Kidney (tissue), 14 donors: Measurements from ENCODE around the gene OR5C1. TPM values are rescaled to one million over a fixed set of nuclear protein-coding genes. Genes with fewer than 3 reads are reported as not detected.

ENCODE experiments used
- DNase-seq, 5 donors: peaks; one replicate each; pipeline ENCODE4 v3.0.0-alpha.2; 2013 to 2020
- FAIRE-seq: peaks from 2 replicates; lab custom pipeline; 2012; peaks lifted over from hg19 to GRCh38; lab: Jason Lieb, UNC
- H3K27ac ChIP-seq, 2 donors: one replicate each; pipeline ENCODE4 v1.7.0; 2013; ENCODE audit warnings: low read depth in 2 of 2, low read length in 2 of 2, inconsistent platforms in 1 of 2
- H3K27me3 ChIP-seq: one replicate; pipeline ENCODE4 v1.7.1; 2013; ENCODE audit warnings: low read length, inconsistent platforms; ENCODE audit not compliant: control insufficient read depth, insufficient read depth
- H3K36me3 ChIP-seq, 3 donors: one replicate each; pipeline versions ENCODE4 v1.7.0 to v1.7.1; 2013; ENCODE audit warnings: low read length in 3 of 3, control low read depth in 1 of 3, inconsistent platforms in 1 of 3; ENCODE audit not compliant: insufficient read depth in 3 of 3, control insufficient read depth in 2 of 3
- H3K4me1 ChIP-seq, 3 donors: one replicate each; pipeline versions ENCODE4 v1.7.0 to v1.7.1; 2013; ENCODE audit warnings: low read length in 3 of 3, inconsistent platforms in 1 of 3, low read depth in 1 of 3; ENCODE audit not compliant: control insufficient read depth in 2 of 3, insufficient read depth in 2 of 3
- H3K4me3 ChIP-seq, 3 donors: one replicate each; pipeline versions ENCODE4 v1.7.0 to v1.8.1; 2013; ENCODE audit warnings: low read length in 3 of 3, control low read depth in 1 of 3, inconsistent platforms in 1 of 3
- H3K9ac ChIP-seq, 3 donors: one replicate each; pipeline versions ENCODE4 v1.7.0 to v1.7.1; 2013; ENCODE audit warnings: low read length in 3 of 3, control low read depth in 1 of 3, inconsistent platforms in 1 of 3
- H3K9me3 ChIP-seq, 3 donors: one replicate each; pipeline versions ENCODE4 v1.7.0 to v1.7.1; 2013; ENCODE audit warnings: low read length in 3 of 3, control low read depth in 1 of 3, inconsistent platforms in 1 of 3; ENCODE audit not compliant: control insufficient read depth in 2 of 3, insufficient read depth in 1 of 3
- CTCF ChIP-seq: IDR thresholded peaks from 3 replicates; pipeline ENCODE4 v1.5.1; 2012; ENCODE audit warnings: mild to moderate bottlenecking, moderate library complexity, borderline replicate concordance; ENCODE audit not compliant: insufficient read depth; ENCODE audit errors: extremely low read depth
- intact Hi-C: fragments of 100-400 bp; cut with DNase I; formaldehyde crosslinking; loops from one replicate; pipeline ENCODE4 v1.11.1; 2022
- polyA plus RNA-seq: library from polyadenylated mRNA; stranded (reverse); fragments of 350-450 nt; fragmentation: Illumina TruSeq; extraction: RNeasy Lipid Tissue Mini Kit (QIAGEN cat#74804); gene quantifications from one replicate; pipeline ENCODE4 v1.2.3, GENCODE V29; 2014; ENCODE audit warnings: low read depth, low replicate concordance; ENCODE audit not compliant: insufficient read depth
- total RNA-seq: library from RNA; stranded (reverse); fragmentation: NEBNext Ultra II Directional; extraction: Animal tissue kit (Norgen Biotek cat#: 25700); gene quantifications from one replicate; pipeline ENCODE4 v1.2.1, GENCODE V29; 2021
- donor health status: control.
- donor health status: control.
- donor health status: control.
- donor health status: control.
- donor health status: control.
- donor health status: DM: yes; HTN: yes; CAD: no.
- donor health status: Normal renal cell carcinoma (clear cell type).

Gene OR5C1
- total and polyA plus RNA-seq, 2 donors from 2014 or later, result not detected

- DNase-seq, result no peak
- H3K4me3 ChIP-seq, result no peak overlapping the region
- H3K4me1 ChIP-seq, result peaks cover 0 to 4% (median 0%) of the 10 kb centered on the region in 3 donors
- no peak overlapping the region for H3K27ac ChIP-seq
- intact Hi-C loops, result no loop called here
- no peak overlapping the region for H3K9ac ChIP-seq
- no peak for FAIRE-seq
- H3K36me3 ChIP-seq, result peaks cover 0 to 2% (median 2%) of the 10 kb centered on the region in 3 donors
- no peak for TF ChIP-seq CTCF
- no peaks in the 10 kb centered on the region for H3K9me3 ChIP-seq
- H3K27me3 ChIP-seq, result no peaks in the 10 kb centered on the region
Observed at GRCh38 chr9:122812736-122813135, 24.0 kb downstream of the OR5C1 start.

GRCh38 chr9:122814545-122814944, 25.8 kb downstream of the OR5C1 start:
- TF ChIP-seq CTCF, result no peak
- Histone ChIP-seq H3K9me3 (no peaks in the 10 kb centered on the region), H3K4me3 (no peak overlapping the region), H3K27me3 (no peaks in the 10 kb centered on the region), H3K9ac (no peak overlapping the region), H3K27ac (no peak overlapping the region), H3K36me3 (peaks cover 0 to 3% (median 2%) of the 10 kb centered on the region in 3 donors), H3K4me1 (peaks cover 0 to 4% (median 0%) of the 10 kb centered on the region in 3 donors)
- FAIRE-seq, result no peak
- DNase-seq, result no peak
- intact Hi-C loops, result no loop called here

GRCh38 chr9:122815544-122815943, 26.8 kb downstream of the OR5C1 start:
- no peak for FAIRE-seq
- intact Hi-C loops, result no loop called here
- TF ChIP-seq CTCF, result no peak
- no peaks in the 10 kb centered on the region for H3K9me3 ChIP-seq
- H3K36me3 ChIP-seq, result peaks cover 2 to 9% (median 8%) of the 10 kb centered on the region in 3 donors
- no peak for DNase-seq
- no peak overlapping the region for H3K9ac ChIP-seq
- H3K4me1 ChIP-seq, result no peaks in the 10 kb centered on the region
- no peaks in the 10 kb centered on the region for H3K27me3 ChIP-seq
- no peak overlapping the region for H3K27ac ChIP-seq
- no peak overlapping the region for H3K4me3 ChIP-seq

GRCh38 chr9:122816163-122816867, 27.6 kb downstream of the OR5C1 start:
- peak overlapping the region in 1 of 3 donors; percentile 5 for H3K4me3 ChIP-seq
- intact Hi-C loops, result no loop called here
- peaks cover 2 to 9% (median 8%) of the 10 kb centered on the region in 3 donors for H3K36me3 ChIP-seq
- peaks cover 0 to 2% (median 0%) of the 10 kb centered on the region in 3 donors for H3K4me1 ChIP-seq
- TF ChIP-seq CTCF, result no peak
- DNase-seq (peak in 2 of 5 donors; percentile 25 to 60), FAIRE-seq (no peak)
- H3K27ac ChIP-seq, result no peak overlapping the region
- no peaks in the 10 kb centered on the region for H3K27me3 ChIP-seq
- H3K9ac ChIP-seq, result peak overlapping the region in 1 of 3 donors; percentile 35
- H3K9me3 ChIP-seq, result no peaks in the 10 kb centered on the region
